Astrocyte (in vitro differentiated cells and primary cell): ENCODE data around the gene GBP2.

Experiments used
- CTCF ChIP-seq: IDR thresholded peaks from 2 replicates; pipeline ENCODE4 v1.5.1; 2011; ENCODE audit warnings: low read depth, mild to moderate bottlenecking, inconsistent platforms, low read length, moderate library complexity; ENCODE audit not compliant: insufficient read depth
- EZH2 ChIP-seq: IDR thresholded peaks from 2 replicates; pipeline ENCODE4 v1.6.1; 2012; ENCODE audit warnings: mild to moderate bottlenecking, low read length, inconsistent platforms; ENCODE audit not compliant: insufficient read depth

- TF ChIP-seq CTCF (no peak), EZH2 (no peak)
Measured at GRCh38 chr1:89133747-89134146, 7.8 kb upstream of the GBP2 start.
